Hepatocyte (in vitro differentiated cells): ENCODE data around the gene GPR84. TPM values are rescaled to one million over a fixed set of nuclear protein-coding genes. Genes with fewer than 3 reads are reported as not detected.

Experiments used
- DNase-seq: peaks from one replicate; pipeline ENCODE4 v3.0.0-alpha.2; 2016; ENCODE audit warnings: low spot score
- H2AFZ ChIP-seq: fragments of 200-600 bp; sonication (generic); 2 replicates; pipeline ENCODE4 v1.6.0; 2016; ENCODE audit warnings: antibody characterized with exemption, mild to moderate bottlenecking
- H3K27ac ChIP-seq: fragments of 200-600 bp; sonication (generic); 2 replicates; pipeline ENCODE4 v1.5.1; 2016; ENCODE audit warnings: mild to moderate bottlenecking
- H3K27me3 ChIP-seq: fragments of 200-600 bp; sonication (generic); 2 replicates; pipeline ENCODE4 v1.6.1; 2016
- H3K36me3 ChIP-seq: fragments of 200-600 bp; sonication (generic); replicated peaks from 2 replicates; pipeline ENCODE4 v1.5.1; 2016; ENCODE audit warnings: low read depth; ENCODE audit not compliant: insufficient read depth
- H3K4me1 ChIP-seq: fragments of 200-600 bp; sonication (generic); 2 replicates; pipeline ENCODE4 v1.5.1; 2016; ENCODE audit warnings: mild to moderate bottlenecking, moderate library complexity; ENCODE audit not compliant: insufficient read depth
- H3K4me2 ChIP-seq: fragments of 200-600 bp; sonication (generic); 2 replicates; pipeline ENCODE4 v1.6.0; 2016
- H3K4me3 ChIP-seq: fragments of 200-600 bp; sonication (generic); 2 replicates; pipeline ENCODE4 v1.5.1; 2016; ENCODE audit warnings: mild to moderate bottlenecking
- H3K79me2 ChIP-seq: fragments of 200-600 bp; sonication (generic); 2 replicates; pipeline ENCODE4 v1.6.0; 2017; ENCODE audit warnings: mild to moderate bottlenecking
- H3K9me2 ChIP-seq: fragments of 200-600 bp; sonication (generic); replicated peaks from 2 replicates; pipeline ENCODE4 v1.6.0; 2017; ENCODE audit warnings: mild to moderate bottlenecking; ENCODE audit not compliant: insufficient read depth
- H3K9me3 ChIP-seq: fragments of 200-600 bp; sonication (generic); 2 replicates; pipeline ENCODE4 v1.5.1; 2016; ENCODE audit warnings: low read depth, mild to moderate bottlenecking
- H4K20me1 ChIP-seq: fragments of 200-600 bp; sonication (generic); 2 replicates; pipeline ENCODE4 v1.6.0; 2016; ENCODE audit warnings: mild to moderate bottlenecking; ENCODE audit not compliant: insufficient read depth, poor library complexity, severe bottlenecking
- CTCF ChIP-seq: fragments of 200-600 bp; sonication (generic); IDR thresholded peaks from 2 replicates; pipeline ENCODE4 v1.5.1; 2016; ENCODE audit warnings: antibody characterized with exemption, mild to moderate bottlenecking; ENCODE audit not compliant: poor library complexity
- EZH2 ChIP-seq: fragments of 200-600 bp; sonication (generic); IDR thresholded peaks from 2 replicates; pipeline ENCODE4 v1.6.1; 2016; ENCODE audit warnings: antibody characterized with exemption, mild to moderate bottlenecking, borderline replicate concordance
- EZH2phosphoT487 ChIP-seq: fragments of 200-600 bp; sonication (generic); IDR thresholded peaks from one replicate; pipeline ENCODE4 v1.6.1; 2018; ENCODE audit warnings: antibody characterized with exemption, mild to moderate bottlenecking, low read depth, moderate library complexity; ENCODE audit not compliant: unreplicated experiment, severe bottlenecking
- WGBS: methylation state at CpG from one replicate; pipeline ENCODE4 v1.1.6; 2016; ENCODE audit warnings: low lambda C conversion rate; ENCODE audit errors: missing lambda C conversion rate; 5-methylcytosine and 5-hydroxymethylcytosine counted together
- polyA plus RNA-seq: library from polyadenylated mRNA; unstranded; fragments of >200 nt; fragmentation: Nextera tagmentation; extraction: Ambion mirVana; gene quantifications from 2 replicates; pipeline ENCODE4 v1.2.1, GENCODE V29; 2016
- total RNA-seq: library from RNA; depleted of rRNA; stranded (reverse); fragments of >200 nt; gene quantifications from 2 replicates; pipeline ENCODE4 v1.2.3, GENCODE V29; 2014

GPR84 gene
- total and polyA plus RNA-seq, 2 experiments from 2014 or later = 0.07 TPM; not detected in 1

DNA sequence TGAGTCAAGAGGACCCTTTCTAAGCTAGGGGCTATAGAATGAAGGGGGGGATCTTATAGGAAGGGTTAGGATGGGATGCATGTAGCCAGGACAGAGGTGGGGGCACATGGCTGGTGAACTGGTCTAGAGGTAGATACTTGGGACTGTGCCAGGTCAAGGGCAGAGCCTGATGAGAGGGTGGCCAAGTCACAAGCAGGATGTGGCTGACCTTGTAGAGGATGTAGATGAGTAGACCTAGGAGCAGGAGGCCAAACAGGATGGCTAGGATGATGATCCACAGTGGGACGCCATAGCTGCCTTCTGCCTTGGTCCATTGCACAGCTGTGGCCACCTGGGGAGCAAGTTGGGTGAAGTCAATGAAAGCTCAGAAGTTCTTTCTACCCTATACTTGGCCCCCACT lies 32.9 kb upstream of the GPR84 start:
- Histone ChIP-seq H3K4me1 (no peaks in the 10 kb centered on the region), H3K9me3 (no peaks in the 10 kb centered on the region), H3K9me2 (no peaks in the 10 kb centered on the region), H3K4me3 (no peak overlapping the region), H3K79me2 (no peaks in the 10 kb centered on the region), H3K27ac (no peak overlapping the region), H3K27me3 (no peaks in the 10 kb centered on the region), H3K36me3 (no peaks in the 10 kb centered on the region), H2AFZ (no peak overlapping the region), H4K20me1 (no peaks in the 10 kb centered on the region), H3K4me2 (no peak overlapping the region)
- no peak for DNase-seq
- TF ChIP-seq EZH2 = no peak
- TF ChIP-seq CTCF = no peak
- no peak for TF ChIP-seq EZH2phosphoT487
- 100% methylated on average over 1 of the region's 1 CpG for WGBS

- no peaks in the 10 kb centered on the region for H3K9me2 ChIP-seq
- no peaks in the 10 kb centered on the region for H3K36me3 ChIP-seq
- H3K4me3 ChIP-seq = no peak overlapping the region
- no peaks in the 10 kb centered on the region for H3K4me1 ChIP-seq
- H3K79me2 ChIP-seq = no peaks in the 10 kb centered on the region
- H3K9me3 ChIP-seq = no peaks in the 10 kb centered on the region
- H2AFZ ChIP-seq = no peak overlapping the region
- no peak overlapping the region for H3K4me2 ChIP-seq
- no peaks in the 10 kb centered on the region for H3K27me3 ChIP-seq
- TF ChIP-seq CTCF = no peak
- no peak for TF ChIP-seq EZH2
- no peak for TF ChIP-seq EZH2phosphoT487
- no peaks in the 10 kb centered on the region for H4K20me1 ChIP-seq
- no peak for DNase-seq
- no peak overlapping the region for H3K27ac ChIP-seq
These were observed 31.3 kb upstream of the GPR84 start for GRCh38 chr12:54395545-54395944.

- Histone ChIP-seq H3K9me3 (no peaks in the 10 kb centered on the region), H3K27me3 (no peaks in the 10 kb centered on the region), H3K27ac (no peak overlapping the region), H3K36me3 (no peaks in the 10 kb centered on the region), H3K79me2 (no peaks in the 10 kb centered on the region), H3K9me2 (no peaks in the 10 kb centered on the region), H2AFZ (no peak overlapping the region), H4K20me1 (no peaks in the 10 kb centered on the region), H3K4me1 (no peaks in the 10 kb centered on the region), H3K4me2 (no peak overlapping the region), H3K4me3 (no peak overlapping the region)
- WGBS = 94% methylated on average over 1 of the region's 1 CpG
- TF ChIP-seq EZH2phosphoT487 = no peak
- TF ChIP-seq EZH2 = no peak
- no peak for TF ChIP-seq CTCF
- no peak for DNase-seq
These were observed 30.7 kb upstream of the GPR84 start for GRCh38 chr12:54394986-54395385.

- Histone ChIP-seq H3K4me1 (no peaks in the 10 kb centered on the region), H4K20me1 (no peaks in the 10 kb centered on the region), H3K36me3 (no peaks in the 10 kb centered on the region), H3K4me2 (no peak overlapping the region), H3K79me2 (no peaks in the 10 kb centered on the region), H3K27ac (no peak overlapping the region), H3K27me3 (no peaks in the 10 kb centered on the region), H3K4me3 (no peak overlapping the region), H3K9me2 (no peaks in the 10 kb centered on the region), H2AFZ (no peak overlapping the region), H3K9me3 (no peaks in the 10 kb centered on the region)
- 30% methylated on average over 4 of the region's 4 CpGs for WGBS
- TF ChIP-seq EZH2 = no peak
- peak; percentile 71 for TF ChIP-seq CTCF
- TF ChIP-seq EZH2phosphoT487 = no peak
- peak; percentile 74 for DNase-seq
These were observed 30.0 kb upstream of the GPR84 start for GRCh38 chr12:54394281-54394719.
